Stomach (tissue), 9 donors: ENCODE data around the gene ATR. TPM values are rescaled to one million over a fixed set of nuclear protein-coding genes. Genes with fewer than 3 reads are reported as not detected.

Experiments
- DNase-seq, 2 donors: peaks; one replicate each; pipeline versions ENCODE4 v3.0.0 to v3.0.0-alpha.2; 2013 to 2019
- H3K27ac ChIP-seq, 5 donors: fragments of 200-600 bp in 4 of 5; sonication (generic) in 4 of 5; one replicate each; pipeline ENCODE4 v1.5.1; 2013 to 2019; ENCODE audit warnings: mild to moderate bottlenecking in 1 of 5, moderate library complexity in 1 of 5
- H3K27me3 ChIP-seq, 3 donors: fragments of 200-600 bp; sonication (generic); one replicate each; pipeline ENCODE4 v1.5.1; 2017 to 2019; ENCODE audit warnings: mixed run types in 1 of 3
- H3K36me3 ChIP-seq, 4 donors: fragments of 200-600 bp; sonication (generic); 1 replicate in 3 of 4; 2 replicates in 1 of 4; pipeline ENCODE4 v1.5.1; 2016 to 2019
- H3K4me1 ChIP-seq, 4 donors: fragments of 200-600 bp; sonication (generic); one replicate each; pipeline ENCODE4 v1.5.1; 2016 to 2019
- H3K4me3 ChIP-seq, 4 donors: fragments of 200-600 bp; sonication (generic) in 3 of 4; one replicate each; pipeline ENCODE4 v1.5.1; 2016 to 2019; ENCODE audit warnings: mild to moderate bottlenecking in 1 of 4
- H3K9me3 ChIP-seq, 4 donors: fragments of 200-600 bp; sonication (generic); one replicate each; pipeline ENCODE4 v1.5.1; 2016 to 2019
- EP300 ChIP-seq: sonication (generic); formaldehyde crosslinking; IDR thresholded peaks from one replicate; pipeline ENCODE4 v1.6.1; 2017; ENCODE audit warnings: antibody characterized with exemption
- POLR2A ChIP-seq, 4 donors: fragments of 450-650 bp; IDR thresholded peaks; one replicate each; pipeline ENCODE4 v1.6.1; 2016; ENCODE audit warnings: antibody characterized with exemption in 4 of 4, control low read depth in 2 of 4, mild to moderate bottlenecking in 1 of 4, moderate library complexity in 1 of 4
- POLR2AphosphoS5 ChIP-seq, 3 donors: sonication (generic); formaldehyde crosslinking; IDR thresholded peaks; one replicate each; pipeline ENCODE4 v1.6.1; 2016; ENCODE audit warnings: antibody characterized with exemption in 3 of 3
- WGBS, 5 donors: extraction: QIAGEN DNeasy Blood & Tissue Kit in 3 of 5; methylation state at CpG; one replicate each; pipeline versions ENCODE4 v1.1.5 to v1.1.7; 2013 to 2018; 5-methylcytosine and 5-hydroxymethylcytosine counted together
- intact Hi-C: fragments of 100-400 bp; cut with DNase I; formaldehyde crosslinking; loops from one replicate; pipeline ENCODE4 v1.15.1; 2023; ENCODE audit warnings: low total_unique reads
- polyA plus RNA-seq, 3 donors: library from polyadenylated mRNA; stranded (reverse); fragments of 200-250 nt; gene quantifications; one replicate each; pipeline ENCODE4 v1.2.3, GENCODE V29; 2013
- total RNA-seq, 5 donors: library from RNA; depleted of rRNA; stranded (reverse); fragments of >200 nt; gene quantifications; one replicate each; pipeline versions ENCODE4 v1.1.0 to v1.2.3, GENCODE V29; 2014 to 2016
- TF ChIP-seq, protein P1 (sequence below), 7 experiments: fragments of 450-650 bp in 4 of 7; fragments of 200-600 bp in 3 of 7; sonication (generic) in 3 of 7; IDR thresholded peaks; one replicate each; pipeline ENCODE4 v1.5.1; 2016 to 2019; ENCODE audit warnings: antibody characterized with exemption in 7 of 7, control low read depth in 2 of 7, mild to moderate bottlenecking in 1 of 7
- donor health status: healthy with polysubstance abuse.
- donor health status: Bipolar disorder and iron deficiency.
- donor health status: healthy.

ATR gene
- total and polyA plus RNA-seq, 8 donors, result 6.0 to 51.0 (median 14.5) TPM

DNA sequence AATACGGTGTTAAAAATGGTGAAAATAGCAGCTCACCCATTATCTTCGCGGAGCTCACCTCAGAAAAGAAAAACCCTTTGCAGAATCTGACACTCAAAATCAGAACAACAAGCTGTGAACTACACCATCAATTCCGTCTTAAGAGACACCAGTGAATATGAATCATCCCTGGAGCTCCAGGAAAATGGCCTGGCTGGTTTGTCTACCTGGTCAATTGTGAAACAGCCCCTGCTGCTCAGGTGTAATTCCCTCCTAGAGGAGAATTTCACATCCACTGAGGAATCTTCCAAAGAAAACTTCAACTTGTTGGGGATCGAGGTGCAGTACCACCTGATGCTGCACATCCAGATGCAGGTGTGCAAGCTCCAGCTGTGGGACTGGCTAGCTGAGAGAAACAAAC is 127.7 kb downstream of the ATR start:
- H3K4me1 ChIP-seq, result peaks cover under 1 to 18% (median 12%) of the 10 kb centered on the region in 4 donors
- H3K27ac ChIP-seq, result no peak overlapping the region
- peaks cover 0 to 41% (median 35%) of the 10 kb centered on the region in 4 donors for H3K36me3 ChIP-seq
- 92 to 99% (median 95%) methylated on average over 5 of the region's 5 CpGs for WGBS, 5 donors
- no peak for DNase-seq
- no peaks in the 10 kb centered on the region for H3K9me3 ChIP-seq
- no peak overlapping the region for H3K4me3 ChIP-seq
- intact Hi-C loops, result no loop called here
- no peak for TF ChIP-seq POLR2AphosphoS5 (IDR thresholded peaks at IDR 0.05)
- TF ChIP-seq, protein P1, sequence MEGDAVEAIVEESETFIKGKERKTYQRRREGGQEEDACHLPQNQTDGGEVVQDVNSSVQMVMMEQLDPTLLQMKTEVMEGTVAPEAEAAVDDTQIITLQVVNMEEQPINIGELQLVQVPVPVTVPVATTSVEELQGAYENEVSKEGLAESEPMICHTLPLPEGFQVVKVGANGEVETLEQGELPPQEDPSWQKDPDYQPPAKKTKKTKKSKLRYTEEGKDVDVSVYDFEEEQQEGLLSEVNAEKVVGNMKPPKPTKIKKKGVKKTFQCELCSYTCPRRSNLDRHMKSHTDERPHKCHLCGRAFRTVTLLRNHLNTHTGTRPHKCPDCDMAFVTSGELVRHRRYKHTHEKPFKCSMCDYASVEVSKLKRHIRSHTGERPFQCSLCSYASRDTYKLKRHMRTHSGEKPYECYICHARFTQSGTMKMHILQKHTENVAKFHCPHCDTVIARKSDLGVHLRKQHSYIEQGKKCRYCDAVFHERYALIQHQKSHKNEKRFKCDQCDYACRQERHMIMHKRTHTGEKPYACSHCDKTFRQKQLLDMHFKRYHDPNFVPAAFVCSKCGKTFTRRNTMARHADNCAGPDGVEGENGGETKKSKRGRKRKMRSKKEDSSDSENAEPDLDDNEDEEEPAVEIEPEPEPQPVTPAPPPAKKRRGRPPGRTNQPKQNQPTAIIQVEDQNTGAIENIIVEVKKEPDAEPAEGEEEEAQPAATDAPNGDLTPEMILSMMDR (IDR thresholded peaks at IDR 0.05), result no peak
- TF ChIP-seq POLR2A (IDR thresholded peaks at IDR 0.05), result no peak
- TF ChIP-seq EP300, result no peak
- no peaks in the 10 kb centered on the region for H3K27me3 ChIP-seq

DNA sequence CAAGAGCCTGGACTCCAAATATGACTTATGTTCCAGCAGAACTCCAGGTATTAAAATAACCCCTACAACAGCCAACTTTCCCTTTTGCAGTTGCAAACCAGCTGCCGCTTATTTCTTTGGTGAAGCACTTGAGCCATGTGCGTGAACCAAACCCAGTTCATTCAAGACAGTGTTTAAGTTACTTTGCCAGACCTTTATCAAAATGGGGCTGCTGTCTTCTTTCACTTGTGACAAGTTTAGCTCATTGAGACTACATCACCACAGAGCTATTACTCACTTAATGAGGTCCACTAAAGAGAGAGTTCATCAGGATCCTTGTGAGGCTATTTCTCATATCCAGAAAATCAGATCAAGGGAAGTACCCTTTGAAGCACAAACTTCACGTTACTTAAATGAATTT is 128.3 kb downstream of the ATR start:
- DNase-seq, result no peak
- intact Hi-C loops, result no loop called here
- Histone ChIP-seq H3K36me3 (peaks cover 0 to 35% (median 33%) of the 10 kb centered on the region in 4 donors), H3K4me1 (peaks cover 6 to 25% (median 16%) of the 10 kb centered on the region in 4 donors), H3K9me3 (no peaks in the 10 kb centered on the region), H3K27me3 (no peaks in the 10 kb centered on the region), H3K4me3 (no peak overlapping the region), H3K27ac (peak overlapping the region in 1 of 5 donors; percentile 2)
- TF ChIP-seq, protein P1 (IDR thresholded peaks at IDR 0.05), result no peak
- no peak for TF ChIP-seq POLR2AphosphoS5 (IDR thresholded peaks at IDR 0.05)
- no peak for TF ChIP-seq POLR2A (IDR thresholded peaks at IDR 0.05)
- TF ChIP-seq EP300, result no peak
- WGBS, 5 donors, result 83 to 94% (median 92%) methylated on average over 3 of the region's 3 CpGs

DNA sequence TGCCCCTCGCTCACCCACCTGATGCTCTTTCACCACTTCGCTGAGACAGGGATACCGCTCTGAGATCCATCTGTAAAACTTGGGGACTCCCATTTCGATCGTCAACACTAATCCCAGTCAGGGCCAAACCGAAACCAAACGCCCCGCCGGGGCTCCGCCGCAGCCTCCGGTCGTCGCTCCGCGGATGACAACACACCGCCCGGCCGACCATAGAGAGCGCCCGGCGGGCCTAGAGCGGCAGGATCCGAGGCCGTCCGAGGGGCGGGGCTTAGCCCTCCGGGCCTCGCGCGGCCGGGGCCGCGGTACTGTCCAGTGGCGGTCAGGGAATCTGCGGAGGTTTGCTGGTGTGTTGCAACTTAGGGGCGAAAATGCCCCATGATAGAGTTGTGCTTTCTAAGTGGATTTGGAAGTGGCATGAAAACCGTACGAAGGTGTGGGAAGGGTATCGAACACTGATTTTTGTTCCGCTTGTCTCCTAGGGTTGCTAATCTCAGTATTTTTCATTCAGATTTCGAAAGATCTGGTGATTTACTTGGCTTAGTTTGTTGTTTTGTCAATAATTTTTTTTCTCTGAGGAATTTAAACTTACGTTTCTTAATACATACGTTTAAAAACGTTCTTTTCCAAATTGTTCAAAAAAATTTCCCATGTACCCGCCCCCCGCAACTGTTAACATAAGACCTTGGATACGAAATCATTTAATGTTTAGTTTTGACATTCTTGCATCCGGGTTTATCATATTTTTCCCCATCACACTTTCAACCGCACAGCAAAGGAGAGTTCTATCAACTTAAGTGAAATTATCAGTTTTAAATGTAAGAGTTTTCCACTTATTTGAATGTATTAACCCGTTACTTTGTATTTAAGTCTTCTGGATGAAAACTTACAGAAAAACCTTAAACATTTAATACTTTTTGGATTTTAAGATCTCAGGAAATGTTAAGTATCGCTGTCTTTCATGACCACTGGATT is 130.4 kb downstream of the ATR start, which contains the start of gene XRN1:
Gene XRN1, minus strand, starts transcription at position 186 of the 972 bp plus-strand sequence. Its CDS starts 93 bp downstream, at position 93.
- peaks cover 9 to 44% (median 31%) of the 10 kb centered on the region in 4 donors for H3K4me1 ChIP-seq
- 3 to 6% (median 4%) methylated on average over 35 to 52 of the region's 52 CpGs for WGBS, 5 donors
- intact Hi-C loops, result no loop called here
- H3K27ac ChIP-seq, result peak within 1 kb of the TSS; percentile 80 to 100 (median 98)
- TF ChIP-seq, protein P1 (IDR thresholded peaks at IDR 0.05), result no peak
- peak; percentile 71 to 89 (median 74) for TF ChIP-seq POLR2AphosphoS5 (IDR thresholded peaks at IDR 0.05)
- peak; percentile 96 to 98 for DNase-seq
- H3K27me3 ChIP-seq, result no peaks in the 10 kb centered on the region
- peaks cover 0 to 32% (median 30%) of the 10 kb centered on the region in 4 donors for H3K36me3 ChIP-seq
- H3K9me3 ChIP-seq, result no peaks in the 10 kb centered on the region
- H3K4me3 ChIP-seq, result peak within 1 kb of the TSS; percentile 71 to 97 (median 86)

DNA sequence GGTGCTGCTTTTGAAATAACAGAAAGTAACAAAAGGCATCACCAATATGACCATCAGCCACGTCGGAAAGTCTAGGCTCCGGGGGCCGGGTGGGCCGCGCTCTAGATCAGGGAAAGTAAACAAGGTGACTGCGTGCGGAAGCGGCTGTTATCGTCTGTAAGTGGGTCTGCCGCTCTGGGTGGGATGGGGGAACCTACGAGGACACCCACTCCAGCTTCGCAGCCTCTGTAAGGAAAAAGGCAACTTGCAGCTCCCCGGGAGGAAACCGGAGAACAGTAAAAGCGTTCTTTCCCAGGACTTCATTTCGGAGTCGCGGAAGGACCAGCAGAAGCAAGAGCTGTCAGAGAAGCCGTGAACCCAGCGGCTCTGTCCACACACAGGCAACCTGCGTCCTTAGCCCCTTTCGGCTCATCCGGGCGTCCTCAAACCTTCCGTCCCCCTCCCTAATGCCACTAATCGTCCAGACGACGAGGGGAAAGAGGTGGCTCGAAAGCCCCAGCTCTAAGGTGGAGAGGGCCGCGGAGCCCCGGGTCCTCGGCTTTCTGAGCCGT is 131.2 kb downstream of the ATR start:
- Histone ChIP-seq H3K27ac (peak overlapping the region; percentile 80 to 100 (median 98)), H3K4me3 (peak overlapping the region; percentile 71 to 97 (median 86)), H3K4me1 (peaks cover 9 to 51% (median 36%) of the 10 kb centered on the region in 4 donors), H3K9me3 (no peaks in the 10 kb centered on the region), H3K27me3 (no peaks in the 10 kb centered on the region), H3K36me3 (peaks cover 0 to 25% (median 23%) of the 10 kb centered on the region in 4 donors)
- no peak for TF ChIP-seq EP300
- TF ChIP-seq, protein P1 (IDR thresholded peaks at IDR 0.05), result no peak
- no peak for TF ChIP-seq POLR2AphosphoS5 (IDR thresholded peaks at IDR 0.05)
- no peak for TF ChIP-seq POLR2A (IDR thresholded peaks at IDR 0.05)
- DNase-seq, result peak; percentile 34 to 78
- WGBS, 5 donors, result 0 to 1% (median 0%) methylated on average over 34 to 35 of the region's 35 CpGs
- intact Hi-C loops, result no loop called here
